DOHH2 (cell line): ENCODE measurements around the gene ZNF763.

Source experiments
- EZH2phosphoT487 ChIP-seq: fragments of 200-600 bp; sonication (generic); IDR thresholded peaks from 2 replicates; pipeline ENCODE4 v1.6.1; 2017; ENCODE audit warnings: borderline replicate concordance, mild to moderate bottlenecking, antibody characterized with exemption, low read length, moderate library complexity, mixed read lengths
- TF ChIP-seq, protein P1 (sequence below): fragments of 200-600 bp; sonication (generic); IDR thresholded peaks from one replicate; pipeline ENCODE4 v1.5.1; 2014; ENCODE audit warnings: antibody characterized with exemption, mild to moderate bottlenecking, low read depth, low read length; ENCODE audit not compliant: poor library complexity, severe bottlenecking

DNA sequence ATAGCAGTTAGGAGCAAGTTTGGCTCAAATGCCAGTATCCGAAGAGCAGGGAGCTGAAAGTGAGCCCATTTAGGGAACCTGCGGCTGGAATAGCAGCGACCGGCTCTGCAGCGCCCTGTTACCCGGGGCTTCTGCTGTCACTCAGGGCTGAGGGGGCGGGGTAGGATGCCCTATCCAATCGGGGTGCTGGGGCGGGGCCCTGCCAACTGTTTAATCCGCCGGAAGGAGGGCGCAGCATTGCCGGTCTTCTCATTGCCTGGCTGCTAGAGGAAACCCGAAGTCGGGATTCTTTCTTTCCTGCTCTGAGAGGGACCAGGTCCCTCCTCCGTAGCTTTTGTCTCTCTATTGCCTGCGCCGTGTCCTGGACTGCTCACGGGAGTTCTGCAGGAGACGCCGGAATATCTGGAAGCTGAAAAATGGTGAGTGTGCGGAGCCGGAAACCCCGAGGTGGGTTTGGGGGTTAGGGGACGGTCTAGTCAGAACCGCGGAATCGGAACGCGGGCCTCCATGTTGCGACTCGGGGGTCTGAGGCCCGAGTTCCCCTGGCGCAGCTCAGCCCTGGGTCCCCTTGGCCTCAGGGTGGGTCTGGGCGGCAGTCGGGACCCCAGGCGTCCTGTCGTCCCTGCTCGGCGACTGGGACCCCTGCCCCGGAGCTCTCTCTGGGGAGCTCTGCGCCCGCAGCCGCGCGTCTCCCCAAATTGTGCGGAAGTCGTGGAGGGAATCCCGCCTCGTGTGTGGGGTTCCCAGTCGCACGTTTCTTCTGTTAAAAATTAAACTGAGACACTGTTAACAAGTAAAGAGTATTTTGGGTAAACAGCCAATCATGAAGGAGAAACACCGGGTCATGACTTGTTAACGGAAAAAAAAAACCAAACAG lies 22.8 kb downstream of the ZNF763 start:
- TF ChIP-seq, protein P1, sequence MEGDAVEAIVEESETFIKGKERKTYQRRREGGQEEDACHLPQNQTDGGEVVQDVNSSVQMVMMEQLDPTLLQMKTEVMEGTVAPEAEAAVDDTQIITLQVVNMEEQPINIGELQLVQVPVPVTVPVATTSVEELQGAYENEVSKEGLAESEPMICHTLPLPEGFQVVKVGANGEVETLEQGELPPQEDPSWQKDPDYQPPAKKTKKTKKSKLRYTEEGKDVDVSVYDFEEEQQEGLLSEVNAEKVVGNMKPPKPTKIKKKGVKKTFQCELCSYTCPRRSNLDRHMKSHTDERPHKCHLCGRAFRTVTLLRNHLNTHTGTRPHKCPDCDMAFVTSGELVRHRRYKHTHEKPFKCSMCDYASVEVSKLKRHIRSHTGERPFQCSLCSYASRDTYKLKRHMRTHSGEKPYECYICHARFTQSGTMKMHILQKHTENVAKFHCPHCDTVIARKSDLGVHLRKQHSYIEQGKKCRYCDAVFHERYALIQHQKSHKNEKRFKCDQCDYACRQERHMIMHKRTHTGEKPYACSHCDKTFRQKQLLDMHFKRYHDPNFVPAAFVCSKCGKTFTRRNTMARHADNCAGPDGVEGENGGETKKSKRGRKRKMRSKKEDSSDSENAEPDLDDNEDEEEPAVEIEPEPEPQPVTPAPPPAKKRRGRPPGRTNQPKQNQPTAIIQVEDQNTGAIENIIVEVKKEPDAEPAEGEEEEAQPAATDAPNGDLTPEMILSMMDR = no peak
- no peak for TF ChIP-seq EZH2phosphoT487
